SK-N-DZ (cell line): ENCODE data around the gene SAAL1.

ENCODE experiments used
- DNase-seq: peaks from one replicate; pipeline ENCODE4 v3.0.0-alpha.2; 2015; ENCODE audit warnings: low spot score
- small RNA-seq, 2 experiments: library from RNA; depleted of rRNA; stranded (forward); fragments of <200 nt; gene quantifications; one replicate each; pipeline ENCODE3, GENCODE V24; 2014

SAAL1 gene

DNA sequence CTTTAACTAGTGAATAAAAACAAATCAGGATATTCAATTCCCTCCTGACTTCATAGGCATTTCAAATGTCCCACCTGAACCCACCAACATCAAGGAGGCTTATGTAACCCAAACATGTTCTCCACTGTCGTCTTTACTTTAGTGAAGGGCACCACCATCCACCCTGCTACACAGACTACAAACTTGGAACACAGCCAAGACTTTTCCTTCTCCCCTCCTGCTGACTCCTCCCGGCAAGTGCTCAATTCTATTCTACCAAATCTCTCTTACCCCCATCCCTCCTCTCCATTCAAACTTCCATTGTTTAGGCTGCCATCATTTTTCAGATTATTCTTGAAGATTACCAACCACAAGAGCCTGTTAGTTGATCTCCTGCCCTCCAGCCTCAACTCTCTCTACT, 24.3 kb downstream of the SAAL1 start:
- DNase-seq, result no peak

GRCh38 chr11:18080451-18080850, 25.4 kb downstream of the SAAL1 start:
- DNase-seq, result no peak

- DNase-seq, result no peak
These were observed 27.0 kb downstream of the SAAL1 start for GRCh38 chr11:18078909-18079308.

DNA sequence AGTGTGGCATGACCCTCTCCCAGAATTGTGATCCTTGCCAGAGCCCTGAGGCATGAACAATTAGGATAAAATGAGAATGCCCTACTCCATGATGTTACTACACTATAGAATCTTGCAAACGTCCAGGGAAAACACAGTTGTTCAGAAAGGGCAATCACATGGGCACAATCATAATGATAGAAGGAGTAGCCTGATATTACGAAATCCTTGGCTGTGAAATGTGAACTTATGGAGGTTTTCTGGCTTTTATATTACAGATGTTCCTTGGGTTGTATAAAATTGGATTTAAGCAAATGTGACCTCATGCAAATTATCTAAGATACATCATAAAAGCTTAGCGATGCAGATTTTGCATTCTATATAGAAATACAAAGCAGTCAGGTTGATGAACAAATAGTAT, 30.4 kb downstream of the SAAL1 start:
- no peak for DNase-seq

GRCh38 chr11:18071098-18071705, 34.7 kb downstream of the SAAL1 start:
- no peak for DNase-seq

GRCh38 chr11:18067372-18067771, 38.5 kb downstream of the SAAL1 start:
- no peak for DNase-seq

GRCh38 chr11:18066626-18067025, 39.3 kb downstream of the SAAL1 start:
- DNase-seq, result no peak

DNA sequence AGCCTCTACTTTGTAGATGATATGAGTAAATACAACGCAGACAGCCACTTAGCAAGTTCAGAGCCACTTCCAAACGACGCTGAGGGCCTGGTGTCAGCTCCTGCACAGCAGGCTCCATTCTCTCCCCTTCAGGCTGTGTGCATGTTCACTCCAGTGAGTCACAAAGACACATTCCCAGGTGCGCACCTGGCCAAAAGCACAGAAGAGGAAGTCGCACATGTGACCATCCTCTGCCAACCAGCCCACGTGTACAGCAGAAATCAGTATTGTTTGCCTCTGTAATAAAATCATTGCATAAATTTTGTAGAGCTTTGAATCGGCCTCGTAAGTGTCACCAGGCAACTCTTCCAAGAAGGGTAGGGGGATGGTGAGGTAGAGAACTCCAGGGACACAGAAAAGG, 40.3 kb downstream of the SAAL1 start:
- DNase-seq, result no peak

DNA sequence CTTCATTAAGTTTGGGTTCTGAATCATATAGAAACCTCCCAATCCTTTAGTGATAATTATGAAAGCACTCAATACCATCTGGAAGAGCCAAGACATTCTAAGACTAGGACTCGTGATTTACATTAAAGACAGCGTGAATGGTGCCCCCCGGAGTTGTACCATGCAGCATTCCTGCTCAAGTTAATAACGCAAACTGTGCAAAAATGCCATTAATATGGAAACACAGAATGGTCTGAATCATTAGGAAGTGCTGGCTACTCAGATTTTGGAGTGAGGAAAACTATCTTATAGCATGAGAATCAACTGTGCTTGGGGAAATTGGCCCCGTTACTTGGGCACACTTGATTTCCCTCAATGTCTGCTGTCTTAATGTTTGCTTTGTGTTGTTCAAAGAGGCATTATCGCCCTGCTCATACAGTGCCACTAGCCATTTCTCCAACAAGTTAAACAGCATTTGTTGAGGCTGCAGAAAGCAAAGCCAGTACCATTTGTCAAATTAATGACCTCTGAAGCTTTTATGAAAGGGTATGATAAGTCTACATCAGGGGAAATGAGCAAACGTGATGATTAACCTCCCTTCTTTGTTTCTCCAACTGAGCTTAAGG, 41.3 kb downstream of the SAAL1 start:
- DNase-seq, result no peak

GRCh38 chr11:18063862-18064434, 41.9 kb downstream of the SAAL1 start:
- peak; percentile 44 for DNase-seq

GRCh38 chr11:18063125-18063524, 42.8 kb downstream of the SAAL1 start:
- DNase-seq, result no peak

- DNase-seq, result no peak
These were observed 44.5 kb downstream of the SAAL1 start for GRCh38 chr11:18061351-18061750.

GRCh38 chr11:18056561-18057181, 49.2 kb downstream of the SAAL1 start:
- no peak for DNase-seq

DNA sequence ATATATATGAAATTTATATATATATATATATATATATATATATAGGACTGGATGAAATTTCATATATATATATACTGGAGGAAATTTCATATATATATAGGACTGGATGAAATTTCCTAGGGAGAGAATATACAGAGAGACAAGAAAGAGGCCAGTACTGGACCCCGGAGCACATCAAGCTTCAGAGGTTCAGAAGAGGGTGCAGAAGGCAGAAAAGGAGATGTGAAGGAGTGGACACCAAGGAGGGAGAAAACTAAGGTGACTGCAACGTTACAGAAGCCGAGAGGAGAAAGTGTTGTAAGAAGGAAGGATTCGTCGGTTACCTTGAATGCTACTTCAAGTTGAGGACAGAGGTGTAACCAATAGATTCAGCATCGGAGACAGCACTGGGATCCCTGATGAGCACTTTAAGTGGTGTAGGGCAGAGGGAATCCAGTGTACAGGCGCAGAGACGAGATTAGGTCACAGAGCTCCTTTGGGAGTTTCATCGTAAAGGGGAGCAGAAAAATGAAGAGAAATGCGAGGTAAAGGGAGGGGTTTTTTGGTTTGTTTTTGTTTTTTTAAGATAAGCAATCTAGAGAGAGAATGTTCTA, 51.3 kb downstream of the SAAL1 start:
- DNase-seq, result no peak

GRCh38 chr11:18050848-18051247, 55.0 kb downstream of the SAAL1 start:
- DNase-seq, result no peak

DNA sequence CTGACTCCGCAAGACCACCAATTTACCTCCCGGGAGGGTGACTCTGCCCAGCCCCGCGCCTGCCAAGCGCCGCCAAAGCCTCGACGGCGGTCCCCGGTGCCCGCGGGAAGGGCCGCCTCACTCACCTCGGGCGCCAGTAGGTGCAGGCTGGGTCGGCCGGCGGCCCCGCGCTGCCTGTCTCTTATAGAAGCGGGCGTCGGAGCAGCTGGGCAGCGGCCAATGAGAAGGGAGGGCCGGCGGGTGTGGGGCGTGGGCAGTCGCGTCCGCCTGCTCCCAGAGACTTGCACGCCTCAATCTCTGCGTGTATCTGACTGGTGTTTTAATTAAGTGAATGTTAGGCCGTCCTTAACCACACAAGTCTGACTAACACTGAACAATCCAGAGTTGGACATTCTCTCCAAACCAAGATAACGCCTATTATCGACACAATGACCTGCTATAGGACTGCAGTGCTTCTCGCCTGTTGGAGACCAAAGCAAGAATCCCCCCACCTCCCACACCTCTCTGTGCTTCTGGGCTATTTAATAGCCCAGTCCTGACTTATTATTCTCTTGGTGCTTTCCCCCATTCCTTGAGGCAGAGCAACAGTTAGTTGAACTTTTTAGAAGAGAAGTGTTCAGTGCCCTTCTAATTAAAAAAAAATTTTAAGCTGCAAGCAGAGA, 59.6 kb downstream of the SAAL1 start, which contains the start of gene TPH1:
Gene TPH1 (minus strand): TSS at position 154 of the 662 bp plus-strand sequence. CDS start 5,507 bp downstream, outside the sequence.
- no peak for DNase-seq

GRCh38 chr11:18036456-18036855, 69.4 kb downstream of the SAAL1 start:
- DNase-seq, result no peak

Small RNAs within 50 kb of the gene (small RNA-seq; reads per million reads assigned to genes)
- 0 reads per million in 2 experiments for gene HIGD1AP5
